SIG-M5 treated with dmso at 0.1 percent for 504 hours (cell line): ENCODE results near the gene SMAD6.
A peak's percentile ranks its signal among the peaks of the same experiment; 100 is the strongest.
"Not testable (repeated sequence)": the region's sequence is repeated elsewhere in the genome, so short reads cannot be mapped to it uniquely, and the experiment has no call there.

Source experiments
- DNase-seq: peaks from one replicate; lab custom pipeline; 2025; ENCODE audit not compliant: unreplicated experiment; lab: John Stamatoyannopoulos, UW

Gene SMAD6

DNA sequence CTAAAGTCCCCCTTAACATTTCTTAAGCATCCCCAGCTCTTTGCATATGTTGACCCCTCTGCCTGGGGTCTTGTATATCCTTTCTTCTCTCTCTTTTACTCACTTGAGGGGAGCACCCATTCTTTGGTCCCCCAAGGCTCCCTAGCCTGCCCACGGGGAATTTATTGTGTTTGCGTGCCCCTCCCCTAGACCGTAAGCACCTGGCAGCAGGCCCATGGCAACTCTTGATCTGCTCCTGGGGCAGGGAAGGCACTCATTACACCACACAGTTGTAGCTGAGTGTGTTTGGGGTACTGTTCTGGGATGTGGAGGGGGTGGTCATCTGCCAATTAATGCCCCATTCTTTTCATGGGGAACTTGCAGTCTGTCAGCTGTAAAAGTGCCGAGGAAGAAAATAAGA is 27.3 kb upstream of the SMAD6 start:
- DNase-seq: no peak

- DNase-seq: no peak
Observed at GRCh38 chr15:66675446-66675845, 26.6 kb upstream of the SMAD6 start.

- DNase-seq: no peak
Observed at GRCh38 chr15:66677336-66677735, 24.7 kb upstream of the SMAD6 start.

- no peak for DNase-seq
Observed at GRCh38 chr15:66679061-66679656, 22.9 kb upstream of the SMAD6 start.

DNA sequence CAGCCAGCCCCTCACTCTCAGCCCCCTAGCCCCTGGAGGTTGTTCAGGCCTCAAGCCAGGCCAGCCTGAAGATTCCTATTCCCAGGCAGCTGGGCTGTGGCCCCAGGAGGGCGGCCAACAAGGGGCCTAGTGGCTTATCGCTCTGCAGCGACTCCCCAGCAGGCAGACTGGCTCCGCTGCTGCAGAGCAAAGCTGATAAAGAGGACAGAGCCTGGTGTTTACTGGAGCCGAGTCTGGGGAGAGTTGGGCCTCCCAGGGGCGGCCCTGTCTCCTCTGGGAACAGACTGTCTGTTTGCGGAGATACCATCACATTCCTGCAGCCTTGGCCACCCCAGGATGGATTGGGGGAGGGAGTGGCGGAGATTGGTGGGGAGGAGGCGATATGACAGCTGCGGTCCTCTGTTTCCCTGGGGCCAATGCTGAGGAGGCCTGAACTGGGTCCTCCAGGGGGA is 22.4 kb upstream of the SMAD6 start:
- DNase-seq: no peak

GRCh38 chr15:66680502-66680901 is 21.5 kb upstream of the SMAD6 start:
- no peak for DNase-seq

DNA sequence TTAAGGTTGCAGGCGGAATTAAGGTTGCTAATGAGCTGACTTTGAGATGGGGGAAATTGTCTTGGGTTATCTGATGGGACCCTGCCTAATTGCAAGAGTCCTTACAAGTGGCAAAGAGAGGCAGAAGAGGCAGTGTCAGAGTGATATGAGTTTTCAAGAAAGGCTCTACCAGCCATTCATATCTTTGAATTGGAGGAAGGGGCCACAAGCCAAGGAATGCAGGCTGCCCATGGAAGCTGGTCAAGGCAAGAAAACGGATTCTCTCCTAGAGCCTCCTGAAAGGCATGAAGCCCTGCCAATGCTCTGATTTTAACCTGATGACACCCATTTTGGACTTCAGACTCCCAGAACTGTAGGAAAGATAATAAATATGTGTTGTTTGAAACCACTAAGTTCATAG is 20.6 kb upstream of the SMAD6 start:
- DNase-seq: no peak

- DNase-seq: no peak
Observed at GRCh38 chr15:66682246-66682645, 19.8 kb upstream of the SMAD6 start.

DNA sequence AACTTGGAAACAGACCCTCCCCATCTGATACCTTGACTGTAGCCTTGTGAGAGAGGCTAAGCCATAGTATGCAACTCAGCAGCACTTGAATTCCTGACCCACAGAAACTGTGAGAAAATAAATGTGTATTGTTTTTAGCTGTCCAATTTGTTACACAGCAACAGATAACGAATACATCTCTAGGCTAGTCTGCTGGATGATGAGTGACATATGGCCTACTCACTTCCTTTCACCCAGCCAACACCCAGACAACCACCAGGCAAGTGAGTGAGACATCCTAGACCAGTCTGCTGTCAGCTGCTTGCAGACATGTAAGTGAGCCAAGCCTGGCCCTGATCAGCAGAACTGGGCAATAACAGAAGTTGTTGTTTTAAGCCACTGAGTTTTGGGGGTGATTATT is 19.2 kb upstream of the SMAD6 start:
- DNase-seq: no peak

DNA sequence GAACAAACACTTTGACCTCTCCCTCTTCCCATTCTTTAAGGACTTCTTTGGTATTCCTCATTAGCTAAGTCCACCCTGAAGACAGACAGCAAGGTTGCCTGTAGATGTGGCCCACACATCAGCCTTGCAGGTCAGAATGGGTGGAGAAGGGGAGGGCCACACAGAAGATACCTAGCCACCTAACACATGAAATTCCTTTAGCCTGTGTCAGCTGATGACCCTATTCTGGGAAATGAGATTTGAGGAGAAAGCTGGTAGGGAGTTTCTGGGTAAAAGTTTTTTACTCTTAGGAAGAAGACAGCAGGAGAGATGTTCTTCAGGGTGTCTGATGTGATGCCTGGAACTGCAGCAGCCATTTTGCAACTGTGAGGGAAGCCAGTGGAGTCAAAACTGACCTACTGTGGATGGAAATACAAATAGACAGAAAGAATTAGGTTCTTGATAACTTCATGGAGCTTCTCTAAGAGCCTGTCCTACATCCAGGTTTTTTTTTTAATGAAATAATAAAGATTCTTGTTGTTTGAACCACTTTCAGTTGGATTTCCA is 17.8 kb upstream of the SMAD6 start:
- no peak for DNase-seq

- no peak for DNase-seq
Observed at GRCh38 chr15:66685638-66686150, 16.3 kb upstream of the SMAD6 start.

DNA sequence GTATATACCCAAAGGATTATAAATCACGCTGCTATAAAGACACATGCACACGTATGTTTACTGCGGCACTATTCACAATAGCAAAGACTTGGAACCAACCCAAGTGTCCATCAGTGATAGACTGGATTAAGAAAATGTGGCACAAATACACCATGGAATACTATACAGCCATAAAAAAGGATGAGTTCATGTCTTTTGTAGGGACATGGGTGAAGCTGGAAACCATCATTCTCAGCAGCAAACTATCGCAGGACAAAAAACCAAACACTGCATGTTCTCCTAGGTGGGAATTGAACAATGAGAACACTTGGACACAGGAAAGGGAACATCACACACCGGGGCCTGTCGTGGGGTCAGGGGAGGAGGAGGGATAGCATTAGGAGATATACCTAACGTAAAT is 11.1 kb upstream of the SMAD6 start:
- DNase-seq: not testable (repeated sequence)

DNA sequence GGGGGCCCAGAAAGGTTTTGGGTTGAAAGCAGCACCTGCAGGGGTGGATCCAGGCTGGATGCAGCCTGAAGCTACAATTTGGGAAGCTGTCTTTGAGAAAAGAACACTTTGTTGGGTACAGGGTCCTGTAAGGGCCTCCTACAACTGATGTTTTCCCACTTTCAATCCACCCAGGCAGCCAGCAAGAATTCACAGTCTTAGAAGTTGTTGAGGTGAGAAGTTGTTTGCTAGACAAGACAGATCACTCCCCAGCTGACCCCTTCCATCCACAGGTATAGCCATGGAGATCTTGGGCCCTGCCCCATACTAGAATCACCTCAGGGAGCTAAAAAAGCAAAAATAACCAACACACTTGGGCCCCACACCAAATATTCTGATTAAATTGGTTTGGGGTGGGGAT is 10.3 kb upstream of the SMAD6 start:
- DNase-seq: no peak

- no peak for DNase-seq
Observed at GRCh38 chr15:66692391-66692790, 9.6 kb upstream of the SMAD6 start.

DNA sequence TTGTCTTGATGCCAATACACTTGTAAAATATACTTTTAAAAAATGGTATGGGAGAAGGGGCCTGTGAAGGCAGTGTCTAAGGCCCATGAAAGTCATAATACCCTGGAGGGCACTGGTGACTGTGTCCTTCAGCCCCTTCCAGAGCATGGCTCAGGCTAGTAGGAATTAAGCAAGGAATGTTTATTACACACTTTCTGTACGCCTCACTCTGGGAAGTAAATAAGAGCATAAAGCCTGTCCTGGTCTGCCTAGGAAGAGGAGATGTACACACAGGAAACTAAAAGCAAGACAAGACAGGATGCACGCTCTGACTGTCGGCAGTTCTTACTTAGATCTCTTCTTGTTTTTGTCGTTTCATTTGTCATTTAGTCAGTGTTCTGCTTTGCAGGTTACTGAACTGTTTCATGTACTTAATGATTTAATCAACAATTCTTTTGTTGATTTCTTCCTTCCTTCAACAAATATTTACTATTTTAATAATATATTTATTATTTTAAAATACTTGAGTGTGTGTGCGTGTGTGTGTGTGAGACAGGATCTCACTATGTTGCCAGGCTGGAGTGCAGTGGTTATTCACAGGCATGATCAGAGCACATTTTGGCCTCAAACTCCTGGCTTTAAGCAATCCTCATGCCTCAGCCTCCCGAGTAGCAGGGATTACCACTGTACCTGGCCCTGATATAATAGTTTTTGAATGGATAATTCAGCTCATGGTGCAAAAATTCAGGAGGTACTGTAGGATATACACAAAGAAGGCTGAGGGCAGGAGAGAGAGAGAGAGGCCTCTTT is 9.0 kb upstream of the SMAD6 start:
- DNase-seq: no peak

DNA sequence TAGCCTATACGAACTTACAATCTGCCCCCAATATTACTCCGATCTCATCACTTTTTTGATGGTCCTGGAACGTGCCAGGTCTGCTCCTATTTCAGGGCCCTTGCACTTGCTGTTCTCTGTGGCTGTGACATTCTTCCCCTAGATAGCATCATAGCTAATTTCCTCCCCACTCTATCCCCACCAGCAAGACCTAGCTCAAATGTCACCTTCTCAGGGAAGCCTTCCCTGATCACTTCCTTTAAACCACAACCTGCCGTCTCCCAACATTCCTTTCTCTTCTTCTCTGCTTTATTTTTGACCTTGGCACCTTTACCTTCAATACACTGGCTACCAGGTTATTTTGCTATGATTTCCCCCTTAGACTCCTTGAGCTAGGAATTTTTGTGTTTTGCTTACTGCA is 5.3 kb upstream of the SMAD6 start:
- no peak for DNase-seq

GRCh38 chr15:66698318-66698961 is 3.6 kb upstream of the SMAD6 start:
- peak; percentile 56 for DNase-seq

DNA sequence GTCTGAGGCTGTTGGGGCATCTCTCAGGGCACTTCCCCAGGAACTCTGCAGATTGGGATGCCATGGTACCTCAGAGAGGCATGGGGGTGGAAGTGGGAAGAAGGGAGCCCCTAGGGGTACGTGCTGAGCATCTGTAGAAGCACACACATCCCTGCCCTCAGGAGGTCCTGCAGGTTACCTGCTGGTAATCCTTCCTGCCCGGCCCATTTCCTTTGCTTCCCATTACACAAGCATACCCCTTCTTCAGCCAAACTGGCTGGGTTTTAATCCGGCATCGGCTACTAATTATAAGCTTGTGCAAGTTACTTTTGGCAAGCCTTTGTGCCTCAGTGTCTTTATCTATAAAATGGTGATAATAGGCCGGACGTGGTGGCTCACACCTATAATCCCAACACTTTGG is 3.1 kb upstream of the SMAD6 start:
- DNase-seq: no peak

GRCh38 chr15:66700412-66700801 is 1.6 kb upstream of the SMAD6 start:
- DNase-seq: no peak

GRCh38 chr15:66700802-66701421 is 1.1 kb upstream of the SMAD6 start:
- DNase-seq: peak; percentile 88

DNA sequence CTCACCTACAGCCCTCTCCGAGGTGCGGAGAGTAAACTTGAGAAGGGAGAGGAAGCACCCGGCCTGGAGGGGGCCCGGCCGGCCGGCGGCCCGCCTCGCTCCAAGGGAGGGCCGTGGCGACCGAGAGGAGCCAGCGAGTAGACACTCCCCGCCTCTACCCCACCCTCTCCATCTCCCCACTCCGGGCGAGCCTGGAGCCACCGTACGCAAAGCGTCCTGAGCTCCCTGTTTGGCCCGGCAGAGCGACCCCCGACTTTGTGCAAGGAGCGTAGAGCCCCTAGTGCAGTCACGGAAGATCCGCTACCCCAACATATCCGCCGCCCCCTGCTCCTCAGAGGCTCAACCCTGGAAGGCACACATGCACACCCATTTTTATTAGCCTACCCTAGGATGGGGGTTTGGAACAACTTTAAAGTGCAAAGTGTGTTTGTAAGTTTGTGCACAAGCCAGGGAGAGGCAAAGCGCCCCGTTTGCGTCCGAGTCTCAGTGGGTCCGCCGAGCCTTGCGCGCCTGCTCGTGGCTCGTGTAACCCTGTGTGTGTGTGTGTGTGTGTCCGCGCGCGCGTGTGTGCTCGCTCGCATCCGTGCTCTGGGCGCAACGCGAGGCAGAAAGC is 508 bp upstream of the SMAD6 start:
- no peak for DNase-seq
